GM19023 (cell line): ENCODE measurements around the gene TCF4.

ENCODE experiments used
- ATAC-seq: cut with Tn5 transposase; IDR thresholded peaks from one replicate; pipeline ENCODE4 v1.9.1; 2021; ENCODE audit warnings: mild to moderate bottlenecking, moderate library complexity; ENCODE audit not compliant: unreplicated experiment

Gene TCF4

GRCh38 chr18:55587418-55588110, 428 bp downstream of the TCF4 start:
- no peak for ATAC-seq

- no peak for ATAC-seq
These were observed 2.0 kb downstream of the TCF4 start for GRCh38 chr18:55585920-55586561.

- ATAC-seq = no peak
These were observed 2.7 kb downstream of the TCF4 start for GRCh38 chr18:55585065-55585919.

GRCh38 chr18:55584201-55584600, 3.8 kb downstream of the TCF4 start:
- ATAC-seq = no peak

GRCh38 chr18:55582325-55582724, 5.7 kb downstream of the TCF4 start:
- no peak for ATAC-seq

GRCh38 chr18:55579501-55580270, 8.3 kb downstream of the TCF4 start:
- ATAC-seq = no peak

- no peak for ATAC-seq
These were observed 10.0 kb downstream of the TCF4 start for GRCh38 chr18:55577812-55578539.

- ATAC-seq = no peak
These were observed 12.0 kb downstream of the TCF4 start for GRCh38 chr18:55576001-55576400.

- ATAC-seq = no peak
These were observed 12.9 kb downstream of the TCF4 start for GRCh38 chr18:55575066-55575465.

- no peak for ATAC-seq
These were observed 14.6 kb downstream of the TCF4 start for GRCh38 chr18:55573386-55573785.

GRCh38 chr18:55570966-55571365, 17.0 kb downstream of the TCF4 start:
- no peak for ATAC-seq

- ATAC-seq = no peak
These were observed 21.5 kb downstream of the TCF4 start for GRCh38 chr18:55566456-55566935.

- ATAC-seq = no peak
These were observed 28.3 kb downstream of the TCF4 start for GRCh38 chr18:55559739-55560138.

- no peak for ATAC-seq
These were observed 30.8 kb downstream of the TCF4 start for GRCh38 chr18:55557211-55557610.

- no peak for ATAC-seq
These were observed 32.5 kb downstream of the TCF4 start for GRCh38 chr18:55555395-55556027.

- ATAC-seq = no peak
These were observed 35.3 kb downstream of the TCF4 start for GRCh38 chr18:55552526-55553189.

- no peak for ATAC-seq
These were observed 36.8 kb downstream of the TCF4 start for GRCh38 chr18:55551227-55551626.

GRCh38 chr18:55550471-55550870, 37.5 kb downstream of the TCF4 start:
- no peak for ATAC-seq

GRCh38 chr18:55549474-55550104, 38.4 kb downstream of the TCF4 start:
- ATAC-seq = no peak
